ENCODE data around the gene RPP14.

Gene RPP14

GRCh38 chr3:58292866-58293265, 13.2 kb upstream of the RPP14 start:
- no peak for DNase-seq

- no peak for DNase-seq
Observed at GRCh38 chr3:58293516-58293915, 12.5 kb upstream of the RPP14 start.

- no peak for DNase-seq
Observed at GRCh38 chr3:58296269-58296668, 9.8 kb upstream of the RPP14 start.

- DNase-seq, result no peak
Observed at GRCh38 chr3:58296843-58297242, 9.2 kb upstream of the RPP14 start.

GRCh38 chr3:58298190-58298589, 7.9 kb upstream of the RPP14 start:
- DNase-seq, result no peak

GRCh38 chr3:58299075-58299474, 7.0 kb upstream of the RPP14 start:
- DNase-seq, result no peak

GRCh38 chr3:58299839-58300516, 6.1 kb upstream of the RPP14 start:
- DNase-seq, result peak in 1 of 2 experiments; percentile 16

- DNase-seq, result peak in 1 of 2 experiments; percentile 43
Observed at GRCh38 chr3:58307639-58308215, 1.7 kb downstream of the RPP14 start.

GRCh38 chr3:58308728-58309127, 2.7 kb downstream of the RPP14 start:
- DNase-seq, result no peak

- DNase-seq, result no peak
Observed at GRCh38 chr3:58317811-58318210, 11.8 kb downstream of the RPP14 start.

GRCh38 chr3:58321791-58322190, 15.7 kb downstream of the RPP14 start:
- DNase-seq, result no peak

- no peak for DNase-seq
Observed at GRCh38 chr3:58322793-58323192, 16.7 kb downstream of the RPP14 start.

- no peak for DNase-seq
Observed at GRCh38 chr3:58323529-58324390, 17.7 kb downstream of the RPP14 start.

- no peak for DNase-seq
Observed at GRCh38 chr3:58324391-58325390, 18.6 kb downstream of the RPP14 start.

- DNase-seq, result no peak
Observed at GRCh38 chr3:58325525-58325992, 19.5 kb downstream of the RPP14 start.

GRCh38 chr3:58326267-58326900, 20.3 kb downstream of the RPP14 start:
- no peak for DNase-seq

GRCh38 chr3:58329150-58329921, 23.3 kb downstream of the RPP14 start:
- DNase-seq, result no peak

GRCh38 chr3:58329922-58330413, 23.9 kb downstream of the RPP14 start:
- DNase-seq, result no peak

- no peak for DNase-seq
Observed at GRCh38 chr3:58331593-58332152, 25.6 kb downstream of the RPP14 start.

- DNase-seq, result peak in 1 of 2 experiments; percentile 56
Observed at GRCh38 chr3:58332575-58333188, 26.6 kb downstream of the RPP14 start, which contains the start of gene PXK. PXK (plus strand) TSS chr3:58332892; CDS start chr3:58332989, 97 bp downstream.
